DMS 273 treated with DMSO at 0.1 percent for 48 hours (cell line): ENCODE results near the gene TMCC3.

Experiments
- DNase-seq: peaks from one replicate; lab custom pipeline; 2025; lab: John Stamatoyannopoulos, UW

The TMCC3 gene

GRCh38 chr12:94671917-94672316 lies 21.6 kb upstream of the TMCC3 start:
- no peak for DNase-seq

GRCh38 chr12:94670898-94671297 lies 20.5 kb upstream of the TMCC3 start:
- DNase-seq: no peak

GRCh38 chr12:94670075-94670474 lies 19.7 kb upstream of the TMCC3 start:
- DNase-seq: no peak

GRCh38 chr12:94667031-94667540 lies 16.7 kb upstream of the TMCC3 start:
- no peak for DNase-seq

GRCh38 chr12:94666158-94666557 lies 15.8 kb upstream of the TMCC3 start:
- no peak for DNase-seq

GRCh38 chr12:94663702-94664101 lies 13.3 kb upstream of the TMCC3 start:
- no peak for DNase-seq

GRCh38 chr12:94663071-94663470 lies 12.7 kb upstream of the TMCC3 start:
- DNase-seq: no peak

- no peak for DNase-seq
Observed at GRCh38 chr12:94660436-94660835, 10.1 kb upstream of the TMCC3 start.

- no peak for DNase-seq
Observed at GRCh38 chr12:94659346-94659930, 9.1 kb upstream of the TMCC3 start.

GRCh38 chr12:94658931-94659330 lies 8.6 kb upstream of the TMCC3 start:
- no peak for DNase-seq

- DNase-seq: no peak
Observed at GRCh38 chr12:94656556-94656955, 6.2 kb upstream of the TMCC3 start.

- DNase-seq: no peak
Observed at GRCh38 chr12:94649349-94650142, 811 bp downstream of the TMCC3 start.

- no peak for DNase-seq
Observed at GRCh38 chr12:94648578-94648977, 1.8 kb downstream of the TMCC3 start.

- DNase-seq: no peak
Observed at GRCh38 chr12:94644141-94644979, 6.0 kb downstream of the TMCC3 start.

- DNase-seq: no peak
Observed at GRCh38 chr12:94643606-94644005, 6.8 kb downstream of the TMCC3 start.

GRCh38 chr12:94641283-94641682 lies 9.1 kb downstream of the TMCC3 start:
- DNase-seq: no peak

- no peak for DNase-seq
Observed at GRCh38 chr12:94640134-94640928, 10.0 kb downstream of the TMCC3 start.

- no peak for DNase-seq
Observed at GRCh38 chr12:94638521-94638920, 11.8 kb downstream of the TMCC3 start.

GRCh38 chr12:94637390-94638113 lies 12.8 kb downstream of the TMCC3 start:
- DNase-seq: no peak

GRCh38 chr12:94636462-94637085 lies 13.8 kb downstream of the TMCC3 start:
- DNase-seq: no peak

GRCh38 chr12:94634717-94635116 lies 15.6 kb downstream of the TMCC3 start:
- no peak for DNase-seq
